ENCODE data around the gene WLS.

WLS gene

GRCh38 chr1:68254667-68255226 is 22.4 kb upstream of the WLS start:
- no peak overlapping the region for H3K4me3 ChIP-seq (ENCODE audit: low read depth, low read length)
- TF ChIP-seq CTCF (IDR thresholded peaks at IDR 0.05; ENCODE audit: insufficient read depth, low read length, missing control alignments), result no peak
- ChIA-PET CTCF (interaction anchor here (1.1 kb wide), 1 partner anchor 188 kb away, joined by 3 read pairs; no protein-coding TSS in a partner anchor), POLR2A (no interaction called here)
- DNase-seq (ENCODE audit: low read depth, low spot score), result no peak

- no peak for DNase-seq (ENCODE audit: low read depth, low spot score)
- no peak for TF ChIP-seq CTCF (IDR thresholded peaks at IDR 0.05; ENCODE audit: insufficient read depth, low read length, missing control alignments)
- ChIA-PET POLR2A (no interaction called here), CTCF (interaction anchor here (1.1 kb wide), 1 partner anchor 121 kb away, joined by 3 read pairs; no protein-coding TSS in a partner anchor)
- H3K4me3 ChIP-seq (ENCODE audit: low read depth, low read length), result no peak overlapping the region
Measured at GRCh38 chr1:68237040-68237439, 4.7 kb upstream of the WLS start.

GRCh38 chr1:68234094-68234493 is 1.8 kb upstream of the WLS start:
- CTCF ChIA-PET, result interaction anchor here (2.0 kb wide), 1 partner anchor 114 kb away, joined by 6 read pairs; no protein-coding TSS in a partner anchor
- no peak overlapping the region for H3K4me3 ChIP-seq (ENCODE audit: low read depth, low read length)
- POLR2A ChIA-PET, result no interaction called here
- DNase-seq (ENCODE audit: low read depth, low spot score), result no peak
- TF ChIP-seq CTCF (IDR thresholded peaks at IDR 0.05; ENCODE audit: insufficient read depth, low read length, missing control alignments), result no peak

GRCh38 chr1:68233202-68233601 is 879 bp upstream of the WLS start:
- ChIA-PET POLR2A (interaction anchor here (1.3 to 2.0 kb wide), 4 partner anchors 11 to 113 kb away, joined by 3 to 10 read pairs (median 4); no protein-coding TSS in a partner anchor), CTCF (interaction anchor here (1.2 to 4.5 kb wide), 7 partner anchors 11 to 210 kb away, joined by 3 to 46 read pairs (median 11); no protein-coding TSS in a partner anchor)
- no peak for TF ChIP-seq CTCF (IDR thresholded peaks at IDR 0.05; ENCODE audit: insufficient read depth, low read length, missing control alignments)
- peak overlapping the region; percentile 81 for H3K4me3 ChIP-seq (ENCODE audit: low read depth, low read length)
- no peak for DNase-seq (ENCODE audit: low read depth, low spot score)

- peak overlapping the region; percentile 81 for H3K4me3 ChIP-seq (ENCODE audit: low read depth, low read length)
- ChIA-PET POLR2A (interaction anchor here (1.0 to 2.0 kb wide), 8 partner anchors 9 to 111 kb away, joined by 3 to 12 read pairs (median 4); no protein-coding TSS in a partner anchor), CTCF (interaction anchor here (0.8 to 4.5 kb wide), 16 partner anchors 10 to 211 kb away, joined by 3 to 46 read pairs (median 5); no protein-coding TSS in a partner anchor)
- DNase-seq (ENCODE audit: low read depth, low spot score), result no peak
- TF ChIP-seq CTCF (IDR thresholded peaks at IDR 0.05; ENCODE audit: insufficient read depth, low read length, missing control alignments), result no peak
Measured at GRCh38 chr1:68231627-68232288, 565 bp downstream of the WLS start.
